Raji (cell line): Measurements from ENCODE around the gene RGS13.
A peak's percentile ranks its signal among the peaks of the same experiment; 100 is the strongest.

Experiments
- POLR2A ChIP-seq: IDR thresholded peaks from 2 replicates; pipeline ENCODE4 v1.6.1; 2011; ENCODE audit warnings: low read depth, low read length, control low read depth; ENCODE audit not compliant: insufficient read depth

RGS13 gene

GRCh38 chr1:192635939-192636338 is at the start of gene RGS13:
RGS13 (plus strand) TSS chr1:192636147; CDS start chr1:192644335, 8,188 bp downstream.
- peak; percentile 54; the same call in 1 of the 2 replicates for TF ChIP-seq POLR2A

- no peak for TF ChIP-seq POLR2A
Observed at GRCh38 chr1:192587386-192588266, 48.3 kb upstream of the RGS13 start.

- no peak for TF ChIP-seq POLR2A
Observed at GRCh38 chr1:192588546-192588945, 47.4 kb upstream of the RGS13 start.

- no peak for TF ChIP-seq POLR2A
Observed at GRCh38 chr1:192589813-192590212, 46.1 kb upstream of the RGS13 start.

GRCh38 chr1:192592517-192592916 is 43.4 kb upstream of the RGS13 start:
- no peak for TF ChIP-seq POLR2A

GRCh38 chr1:192592981-192593708 is 42.8 kb upstream of the RGS13 start:
- TF ChIP-seq POLR2A, result no peak

- no peak for TF ChIP-seq POLR2A
Observed at GRCh38 chr1:192595299-192595698, 40.6 kb upstream of the RGS13 start.

- no peak for TF ChIP-seq POLR2A
Observed at GRCh38 chr1:192598589-192598988, 37.4 kb upstream of the RGS13 start.

- TF ChIP-seq POLR2A, result no peak
Observed at GRCh38 chr1:192600275-192600674, 35.7 kb upstream of the RGS13 start.

- TF ChIP-seq POLR2A, result no peak
Observed at GRCh38 chr1:192601143-192601542, 34.8 kb upstream of the RGS13 start.

GRCh38 chr1:192601567-192601966 is 34.4 kb upstream of the RGS13 start:
- TF ChIP-seq POLR2A, result no peak

GRCh38 chr1:192602757-192603156 is 33.2 kb upstream of the RGS13 start:
- TF ChIP-seq POLR2A, result no peak

GRCh38 chr1:192603218-192603787 is 32.6 kb upstream of the RGS13 start:
- no peak for TF ChIP-seq POLR2A

GRCh38 chr1:192604979-192605620 is 30.8 kb upstream of the RGS13 start:
- no peak for TF ChIP-seq POLR2A

- no peak for TF ChIP-seq POLR2A
Observed at GRCh38 chr1:192608671-192609070, 27.3 kb upstream of the RGS13 start.
